ENCODE results near the gene OCEL1. TPM values are rescaled to one million over a fixed set of nuclear protein-coding genes. Genes with fewer than 3 reads are reported as not detected.

OCEL1 gene
- total RNA-seq, 1 donor from 2014 or later = 3.2 TPM

- no peak for TF ChIP-seq CTCF (IDR thresholded peaks at IDR 0.05; ENCODE audit: insufficient read depth, low read length, severe bottlenecking)
- peaks cover 16% of the 10 kb centered on the region for H3K36me3 ChIP-seq (ENCODE audit: control insufficient read depth, insufficient read depth, low read length)
- FAIRE-seq (no peak), DNase-seq (ENCODE audit: low read depth) (no peak)
- H3K27me3 ChIP-seq (ENCODE audit: control insufficient read depth, insufficient read depth, low read length) = no peaks in the 10 kb centered on the region
- H3K4me3 ChIP-seq (ENCODE audit: low read depth, low read length) = no peak overlapping the region
Measured at GRCh38 chr19:17237747-17238706, 12.0 kb downstream of the OCEL1 start.

GRCh38 chr19:17240062-17240752 is 14.2 kb downstream of the OCEL1 start:
- TF ChIP-seq CTCF (IDR thresholded peaks at IDR 0.05; ENCODE audit: insufficient read depth, low read length, severe bottlenecking) = no peak
- DNase-seq (ENCODE audit: low read depth) (no peak), FAIRE-seq (no peak)
- Histone ChIP-seq H3K36me3 (ENCODE audit: control insufficient read depth, insufficient read depth, low read length) (peaks cover 11% of the 10 kb centered on the region), H3K4me3 (ENCODE audit: low read depth, low read length) (no peak overlapping the region), H3K27me3 (ENCODE audit: control insufficient read depth, insufficient read depth, low read length) (no peaks in the 10 kb centered on the region)

- FAIRE-seq = no peak
- Histone ChIP-seq H3K4me3 (ENCODE audit: low read depth, low read length) (no peak overlapping the region), H3K27me3 (ENCODE audit: control insufficient read depth, insufficient read depth, low read length) (no peaks in the 10 kb centered on the region), H3K36me3 (ENCODE audit: control insufficient read depth, insufficient read depth, low read length) (peaks cover 11% of the 10 kb centered on the region)
- no peak for TF ChIP-seq CTCF (IDR thresholded peaks at IDR 0.05; ENCODE audit: insufficient read depth, low read length, severe bottlenecking)
- DNase-seq (ENCODE audit: low read depth) = no peak
Measured at GRCh38 chr19:17240826-17241399, 14.9 kb downstream of the OCEL1 start.

GRCh38 chr19:17242431-17243208 is 16.6 kb downstream of the OCEL1 start:
- peaks cover 11% of the 10 kb centered on the region for H3K36me3 ChIP-seq (ENCODE audit: control insufficient read depth, insufficient read depth, low read length)
- no peak for FAIRE-seq
- no peaks in the 10 kb centered on the region for H3K27me3 ChIP-seq (ENCODE audit: control insufficient read depth, insufficient read depth, low read length)
- peak overlapping the region; percentile 1 for H3K4me3 ChIP-seq (ENCODE audit: low read depth, low read length)
- DNase-seq (ENCODE audit: low read depth) = no peak
- no peak for TF ChIP-seq CTCF (IDR thresholded peaks at IDR 0.05; ENCODE audit: insufficient read depth, low read length, severe bottlenecking)

GRCh38 chr19:17243211-17243829 is 17.3 kb downstream of the OCEL1 start:
- Histone ChIP-seq H3K27me3 (ENCODE audit: control insufficient read depth, insufficient read depth, low read length) (no peaks in the 10 kb centered on the region), H3K4me3 (ENCODE audit: low read depth, low read length) (peak overlapping the region; percentile 78), H3K36me3 (ENCODE audit: control insufficient read depth, insufficient read depth, low read length) (peaks cover 8% of the 10 kb centered on the region)
- FAIRE-seq = no peak
- DNase-seq (ENCODE audit: low read depth) = no peak
- TF ChIP-seq CTCF (IDR thresholded peaks at IDR 0.05; ENCODE audit: insufficient read depth, low read length, severe bottlenecking) = no peak

All from bronchial epithelial cell (primary cell).